HEK293 (cell line): ENCODE results near the gene APOL4.
"Not testable (repeated sequence)": the region's sequence is repeated elsewhere in the genome, so short reads cannot be mapped to it uniquely, and the experiment has no call there.

Experiments used
- CTCF ChIA-PET: fragments of 350-600 bp; formaldehyde crosslinking; extraction: SDS; loops from one replicate; lab custom pipeline; 2021; ENCODE audit warnings: antibody characterized with exemption; lab: Yijun Ruan, JAX
- POLR2A ChIA-PET: fragments of 300-600 bp; formaldehyde crosslinking; extraction: SDS; loops from one replicate; lab custom pipeline; 2020; ENCODE audit warnings: antibody characterized with exemption, inconsistent platforms; lab: Yijun Ruan, JAX
- H3K27ac ChIP-seq: fragments of 200-500 bp; sonication (Bioruptor generic); 2 replicates; pipeline ENCODE4 v1.5.1; 2014; ENCODE audit warnings: low read depth, low read length, control low read depth, inconsistent platforms; ENCODE audit errors: extremely low read depth
- H3K36me3 ChIP-seq, 2 experiments: fragments of 200-500 bp in 1 of 2; sonication (Bioruptor generic) in 1 of 2; 1 replicate in 1 of 2; 2 replicates in 1 of 2; pipeline ENCODE4 v1.5.1; 2014 to 2017; ENCODE audit warnings: inconsistent platforms in 2 of 2, low read length in 2 of 2; ENCODE audit not compliant: control insufficient read depth in 2 of 2, insufficient read depth in 1 of 2
- H3K4me1 ChIP-seq: fragments of 200-500 bp; sonication (Bioruptor generic); 2 replicates; pipeline ENCODE4 v1.5.1; 2014; ENCODE audit warnings: mild to moderate bottlenecking, low read length, inconsistent platforms; ENCODE audit not compliant: control insufficient read depth, insufficient read depth
- H3K4me3 ChIP-seq: 2 replicates; pipeline ENCODE4 v1.5.1; 2011; ENCODE audit warnings: low read depth, mild to moderate bottlenecking, control low read depth, low read length, moderate library complexity
- H3K9me3 ChIP-seq: fragments of 200-500 bp; sonication (Bioruptor generic); 2 replicates; pipeline ENCODE4 v1.5.1; 2014; ENCODE audit warnings: low read depth, low read length, inconsistent platforms; ENCODE audit not compliant: control insufficient read depth, insufficient read depth
- SETDB1 ChIP-seq: IDR thresholded peaks from one replicate; pipeline ENCODE4 v1.6.1; 2017; ENCODE audit warnings: mild to moderate bottlenecking, low read length, moderate library complexity, mixed read lengths; ENCODE audit not compliant: insufficient read length
- TCF7L2 ChIP-seq: IDR thresholded peaks from 2 replicates; pipeline ENCODE4 v1.6.1; 2011; ENCODE audit warnings: low read depth, mild to moderate bottlenecking, inconsistent platforms, low read length, moderate library complexity, borderline replicate concordance
- YY1 ChIP-seq: fragments of 450-650 bp; formaldehyde crosslinking; IDR thresholded peaks from 2 replicates; pipeline ENCODE4 v1.5.1; 2018; ENCODE audit warnings: missing biosample characterization, missing genetic modification characterization
- ZBTB6 ChIP-seq: fragments of 450-650 bp; formaldehyde crosslinking; IDR thresholded peaks from 2 replicates; pipeline ENCODE4 v1.5.1; 2017; ENCODE audit warnings: missing biosample characterization, missing genetic modification characterization
- ZFP37 ChIP-seq: fragments of 450-650 bp; formaldehyde crosslinking; IDR thresholded peaks from 2 replicates; pipeline ENCODE4 v1.5.1; 2016; ENCODE audit warnings: missing biosample characterization, missing genetic modification characterization
- ZFP41 ChIP-seq: fragments of 450-650 bp; formaldehyde crosslinking; IDR thresholded peaks from 2 replicates; pipeline ENCODE4 v1.5.1; 2016; ENCODE audit warnings: missing biosample characterization, missing genetic modification characterization, borderline replicate concordance
- ZNF121 ChIP-seq: fragments of 450-650 bp; formaldehyde crosslinking; IDR thresholded peaks from 2 replicates; pipeline ENCODE4 v1.5.1; 2016; ENCODE audit warnings: missing biosample characterization, missing genetic modification characterization
- ZNF133 ChIP-seq: fragments of 450-650 bp; formaldehyde crosslinking; IDR thresholded peaks from 2 replicates; pipeline ENCODE4 v1.5.1; 2016; ENCODE audit warnings: missing biosample characterization, missing genetic modification characterization
- ZNF146 ChIP-seq: fragments of 450-650 bp; formaldehyde crosslinking; IDR thresholded peaks from 2 replicates; pipeline ENCODE4 v1.5.1; 2016; ENCODE audit warnings: missing biosample characterization, missing genetic modification characterization
- ZNF148 ChIP-seq: fragments of 450-650 bp; formaldehyde crosslinking; IDR thresholded peaks from 2 replicates; pipeline ENCODE4 v1.5.0; 2017; ENCODE audit warnings: missing biosample characterization, missing genetic modification characterization, borderline replicate concordance
- ZNF16 ChIP-seq: fragments of 450-650 bp; formaldehyde crosslinking; IDR thresholded peaks from 2 replicates; pipeline ENCODE4 v1.5.1; 2016; ENCODE audit warnings: low read depth, missing biosample characterization, missing genetic modification characterization
- ZNF324 ChIP-seq: fragments of 450-650 bp; formaldehyde crosslinking; IDR thresholded peaks from 2 replicates; pipeline ENCODE4 v1.5.1; 2016; ENCODE audit warnings: missing biosample characterization, missing genetic modification characterization
- ZNF473 ChIP-seq: fragments of 450-650 bp; formaldehyde crosslinking; IDR thresholded peaks from 2 replicates; pipeline ENCODE4 v1.5.1; 2017; ENCODE audit warnings: missing biosample characterization, missing genetic modification characterization
- ZNF488 ChIP-seq: fragments of 450-650 bp; formaldehyde crosslinking; IDR thresholded peaks from 2 replicates; pipeline ENCODE4 v1.5.1; 2016; ENCODE audit warnings: missing biosample characterization, missing genetic modification characterization
- ZNF529 ChIP-seq: fragments of 450-650 bp; formaldehyde crosslinking; IDR thresholded peaks from 2 replicates; pipeline ENCODE4 v1.5.1; 2017; ENCODE audit warnings: missing genetic modification characterization, missing biosample characterization; ENCODE audit not compliant: insufficient replicate concordance
- ZNF555 ChIP-seq: fragments of 450-650 bp; formaldehyde crosslinking; conservative IDR thresholded peaks from 2 replicates; pipeline ENCODE4 v1.5.1; 2017; ENCODE audit warnings: missing biosample characterization, mild to moderate bottlenecking, missing genetic modification characterization, inconsistent platforms
- ZNF585B ChIP-seq: fragments of 450-650 bp; formaldehyde crosslinking; IDR thresholded peaks from 2 replicates; pipeline ENCODE4 v1.5.1; 2016; ENCODE audit warnings: missing biosample characterization, missing genetic modification characterization
- ZNF600 ChIP-seq: fragments of 450-650 bp; formaldehyde crosslinking; IDR thresholded peaks from 2 replicates; pipeline ENCODE4 v1.5.1; 2016; ENCODE audit warnings: missing biosample characterization, missing genetic modification characterization
- ZNF629 ChIP-seq: fragments of 450-650 bp; formaldehyde crosslinking; IDR thresholded peaks from 2 replicates; pipeline ENCODE4 v1.5.1; 2017; ENCODE audit warnings: missing biosample characterization, missing genetic modification characterization
- ZNF768 ChIP-seq: fragments of 450-650 bp; formaldehyde crosslinking; IDR thresholded peaks from 2 replicates; pipeline ENCODE4 v1.5.1; 2018; ENCODE audit warnings: missing biosample characterization, mild to moderate bottlenecking, missing genetic modification characterization
- ZSCAN30 ChIP-seq: fragments of 450-650 bp; IDR thresholded peaks from 2 replicates; pipeline ENCODE4 v1.5.1; 2018; ENCODE audit warnings: missing biosample characterization, mild to moderate bottlenecking, missing genetic modification characterization, moderate library complexity

The APOL4 gene

GRCh38 chr22:36210224-36210623, 8.6 kb upstream of the APOL4 start (continued):
- TF ChIP-seq ZSCAN30 = no peak
- TF ChIP-seq ZNF473 (tag by site-specific recombination) = no peak
- TF ChIP-seq ZNF629 (tag by site-specific recombination) = no peak
- no peak for TF ChIP-seq YY1 (tag by site-specific recombination)
- no peak for TF ChIP-seq ZNF146

GRCh38 chr22:36209488-36209908, 7.9 kb upstream of the APOL4 start:
- POLR2A ChIA-PET, H3K9me3 ChIP-seq: not testable (repeated sequence)
- CTCF ChIA-PET = interaction anchor here (0.8 to 1.3 kb wide), 2 partner anchors 15 to 243 kb away, joined by 3 to 4 read pairs; no protein-coding TSS in a partner anchor

GRCh38 chr22:36208914-36209313, 7.3 kb upstream of the APOL4 start:
- no peak for TF ChIP-seq ZSCAN30
- no peak for TF ChIP-seq ZNF133 (tag by site-specific recombination)
- TF ChIP-seq ZNF324 (tag by site-specific recombination) = no peak
- TF ChIP-seq ZNF600 (tag by site-specific recombination) = no peak
- TF ChIP-seq ZNF555 (tag by site-specific recombination) = no peak
- no peak for TF ChIP-seq ZNF585B
- no peak for TF ChIP-seq ZFP41 (tag by site-specific recombination)
- no peak for TF ChIP-seq TCF7L2
- TF ChIP-seq ZBTB6 (tag by site-specific recombination) = no peak
- no peak for TF ChIP-seq ZNF121
- no peak for TF ChIP-seq ZFP37
- no peak for TF ChIP-seq ZNF768
- TF ChIP-seq ZNF148 (tag by site-specific recombination) = no peak
- TF ChIP-seq ZNF488 (tag by site-specific recombination) = no peak
- TF ChIP-seq ZNF16 (tag by site-specific recombination) = no peak
- TF ChIP-seq, all 188 proteins: peak for 0
- ChIA-PET CTCF (interaction anchor here (0.6 to 1.4 kb wide), 4 partner anchors 12 to 277 kb away, joined by 3 to 4 read pairs (median 4); no protein-coding TSS in a partner anchor), POLR2A (no interaction called here)
- Histone ChIP-seq H3K36me3 (no peaks in the 10 kb centered on the region), H3K9me3 (no peaks in the 10 kb centered on the region), H3K4me1 (no peaks in the 10 kb centered on the region), H3K4me3 (no peak overlapping the region), H3K27ac (no peak overlapping the region)

More at GRCh38 chr22:36209488-36209908, 7.9 kb upstream of the APOL4 start:
- not testable (repeated sequence) for H3K27ac ChIP-seq, H3K36me3 ChIP-seq, H3K4me3 ChIP-seq, H3K4me1 ChIP-seq
- TF ChIP-seq ZNF529 (tag by site-specific recombination) = peak; percentile 52
- peak; percentile 71 for TF ChIP-seq SETDB1
- TF ChIP-seq, all 188 proteins: peak for 2; not testable (repeated sequence) for 186
